ENCODE measurements around the gene SLC37A2. TPM values are rescaled to one million over a fixed set of nuclear protein-coding genes. Genes with fewer than 3 reads are reported as not detected.

Gene SLC37A2
- total RNA-seq, 2 donors from 2014 or later = 1.0 to 1.3 TPM

- TF ChIP-seq, protein P1, sequence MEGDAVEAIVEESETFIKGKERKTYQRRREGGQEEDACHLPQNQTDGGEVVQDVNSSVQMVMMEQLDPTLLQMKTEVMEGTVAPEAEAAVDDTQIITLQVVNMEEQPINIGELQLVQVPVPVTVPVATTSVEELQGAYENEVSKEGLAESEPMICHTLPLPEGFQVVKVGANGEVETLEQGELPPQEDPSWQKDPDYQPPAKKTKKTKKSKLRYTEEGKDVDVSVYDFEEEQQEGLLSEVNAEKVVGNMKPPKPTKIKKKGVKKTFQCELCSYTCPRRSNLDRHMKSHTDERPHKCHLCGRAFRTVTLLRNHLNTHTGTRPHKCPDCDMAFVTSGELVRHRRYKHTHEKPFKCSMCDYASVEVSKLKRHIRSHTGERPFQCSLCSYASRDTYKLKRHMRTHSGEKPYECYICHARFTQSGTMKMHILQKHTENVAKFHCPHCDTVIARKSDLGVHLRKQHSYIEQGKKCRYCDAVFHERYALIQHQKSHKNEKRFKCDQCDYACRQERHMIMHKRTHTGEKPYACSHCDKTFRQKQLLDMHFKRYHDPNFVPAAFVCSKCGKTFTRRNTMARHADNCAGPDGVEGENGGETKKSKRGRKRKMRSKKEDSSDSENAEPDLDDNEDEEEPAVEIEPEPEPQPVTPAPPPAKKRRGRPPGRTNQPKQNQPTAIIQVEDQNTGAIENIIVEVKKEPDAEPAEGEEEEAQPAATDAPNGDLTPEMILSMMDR (conservative IDR thresholded peaks at IDR 0.05) = no peak
- no peaks in the 10 kb centered on the region for H3K9me3 ChIP-seq (ENCODE audit: control insufficient read depth, low read length)
- H3K9ac ChIP-seq (ENCODE audit: extremely low read depth, low read length, poor library complexity, severe bottlenecking) = no peak overlapping the region
- peaks cover 8% of the 10 kb centered on the region for H3K4me1 ChIP-seq (ENCODE audit: control insufficient read depth, insufficient read depth, low read length)
- H3K4me3 ChIP-seq (ENCODE audit: low read length) = no peak overlapping the region
- no peak overlapping the region for H3K27ac ChIP-seq (ENCODE audit: low read depth, low read length)
- no peak overlapping the region for H3K27ac Mint-ChIP-seq
- peaks cover 13% of the 10 kb centered on the region for H3K27me3 Mint-ChIP-seq (ENCODE audit: insufficient read depth)
- H3K9me3 Mint-ChIP-seq = no peaks in the 10 kb centered on the region
- no peaks in the 10 kb centered on the region for H3K27me3 ChIP-seq (ENCODE audit: control insufficient read depth, insufficient read depth, low read length, poor library complexity, severe bottlenecking)
- no peak for DNase-seq
- no peaks in the 10 kb centered on the region for H3K36me3 ChIP-seq (ENCODE audit: control insufficient read depth, insufficient read depth, low read length)
- H3K4me1 Mint-ChIP-seq = peaks cover 27% of the 10 kb centered on the region
- WGBS, 2 experiments (ENCODE audit: insufficient coverage in 1 of 2, insufficient read length in 1 of 2) = 90 to 93% methylated on average over 7 to 12 of the region's 12 CpGs
- H3K36me3 Mint-ChIP-seq (ENCODE audit: low read depth) = no peaks in the 10 kb centered on the region
- H3K4me3 Mint-ChIP-seq = no peak overlapping the region
These were observed 10.0 kb downstream of the SLC37A2 start for GRCh38 chr11:125072961-125073590.

GRCh38 chr11:125073616-125074483 lies 10.7 kb downstream of the SLC37A2 start:
- no peak overlapping the region for H3K27ac Mint-ChIP-seq
- no peak overlapping the region for H3K4me3 Mint-ChIP-seq
- TF ChIP-seq, protein P1 (conservative IDR thresholded peaks at IDR 0.05) = peak; percentile 15

DNA sequence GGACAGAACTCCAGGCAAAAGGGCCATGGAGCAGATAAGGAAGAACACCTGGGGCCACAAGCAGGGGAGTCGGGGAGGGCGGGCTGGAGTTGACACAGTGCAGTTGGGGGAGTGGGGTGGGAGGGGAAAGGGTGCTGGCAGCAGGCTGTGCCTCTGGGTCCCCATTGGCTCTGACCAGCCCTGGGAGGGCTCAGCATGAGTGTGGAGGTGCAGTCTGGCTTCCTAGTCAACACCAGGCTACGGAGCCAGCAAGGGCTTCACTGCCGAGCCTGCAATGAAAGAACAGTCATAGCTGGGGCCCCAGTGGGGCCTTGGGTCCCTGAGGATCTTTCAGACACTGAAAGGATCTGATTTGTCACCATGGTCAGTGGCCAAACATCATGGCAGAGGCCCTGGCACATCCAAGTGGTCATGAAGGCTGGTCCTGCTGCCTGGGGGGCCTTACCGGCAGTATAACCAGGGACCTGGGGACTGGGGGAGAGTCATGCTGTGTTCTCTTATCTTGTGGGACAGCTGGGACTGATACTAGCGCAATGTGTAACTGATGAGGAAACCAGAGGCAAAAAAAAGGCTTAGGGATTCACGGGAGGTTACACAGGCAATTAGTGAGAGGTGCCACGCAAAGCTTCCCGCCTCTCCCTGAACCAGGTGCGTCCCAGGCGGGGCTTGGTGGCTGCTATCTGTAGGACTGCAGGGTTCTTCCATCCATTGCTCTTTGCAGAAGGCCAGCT lies 11.6 kb downstream of the SLC37A2 start:
- Histone ChIP-seq H3K36me3 (ENCODE audit: control insufficient read depth, insufficient read depth, low read length) (no peaks in the 10 kb centered on the region), H3K4me1 (ENCODE audit: control insufficient read depth, insufficient read depth, low read length) (peaks cover 8% of the 10 kb centered on the region), H3K27ac (ENCODE audit: low read depth, low read length) (no peak overlapping the region), H3K9ac (ENCODE audit: extremely low read depth, low read length, poor library complexity, severe bottlenecking) (no peak overlapping the region), H3K4me3 (ENCODE audit: low read length) (no peak overlapping the region), H3K9me3 (ENCODE audit: control insufficient read depth, low read length) (no peaks in the 10 kb centered on the region), H3K27me3 (ENCODE audit: control insufficient read depth, insufficient read depth, low read length, poor library complexity, severe bottlenecking) (no peaks in the 10 kb centered on the region)
- Mint-ChIP-seq H3K36me3 (ENCODE audit: low read depth) (no peaks in the 10 kb centered on the region), H3K4me1 (peaks cover 27% of the 10 kb centered on the region), H3K27ac (no peak overlapping the region), H3K9me3 (no peaks in the 10 kb centered on the region), H3K4me3 (no peak overlapping the region), H3K27me3 (ENCODE audit: insufficient read depth) (peaks cover 15% of the 10 kb centered on the region)
- 88 to 97% methylated on average over 8 to 11 of the region's 11 CpGs for WGBS, 2 experiments (ENCODE audit: insufficient coverage in 1 of 2, insufficient read length in 1 of 2)
- TF ChIP-seq, protein P1 (conservative IDR thresholded peaks at IDR 0.05) = no peak
- no peak for DNase-seq

More at GRCh38 chr11:125073616-125074483, 10.7 kb downstream of the SLC37A2 start:
- H3K9me3 Mint-ChIP-seq = no peaks in the 10 kb centered on the region
- peaks cover 27% of the 10 kb centered on the region for H3K4me1 Mint-ChIP-seq
- H3K27me3 Mint-ChIP-seq (ENCODE audit: insufficient read depth) = peaks cover 13% of the 10 kb centered on the region
- Histone ChIP-seq H3K4me1 (ENCODE audit: control insufficient read depth, insufficient read depth, low read length) (peaks cover 8% of the 10 kb centered on the region), H3K36me3 (ENCODE audit: control insufficient read depth, insufficient read depth, low read length) (no peaks in the 10 kb centered on the region), H3K9me3 (ENCODE audit: control insufficient read depth, low read length) (no peaks in the 10 kb centered on the region), H3K27me3 (ENCODE audit: control insufficient read depth, insufficient read depth, low read length, poor library complexity, severe bottlenecking) (no peaks in the 10 kb centered on the region), H3K9ac (ENCODE audit: extremely low read depth, low read length, poor library complexity, severe bottlenecking) (no peak overlapping the region), H3K4me3 (ENCODE audit: low read length) (no peak overlapping the region), H3K27ac (ENCODE audit: low read depth, low read length) (no peak overlapping the region)
- no peaks in the 10 kb centered on the region for H3K36me3 Mint-ChIP-seq (ENCODE audit: low read depth)
- peak; percentile 58 for DNase-seq
- 87 to 88% methylated on average over 13 to 19 of the region's 19 CpGs for WGBS, 2 experiments (ENCODE audit: insufficient coverage in 1 of 2, insufficient read length in 1 of 2)
